SK-N-SH treated with all-trans-retinoic acid at 6 μM for 48 hours (cell line): ENCODE data around the gene PIGM.

Source experiments
- PATZ1 ChIP-seq: fragments of 250-450 bp; sonication (Bioruptor Pico); IDR thresholded peaks from 2 replicates; pipeline ENCODE4 v1.8.0; 2020; ENCODE audit warnings: mild to moderate bottlenecking, moderate library complexity, borderline replicate concordance
- RARB ChIP-seq: fragments of 250-450 bp; sonication (Bioruptor Pico); IDR thresholded peaks from 2 replicates; pipeline ENCODE4 v1.8.0; 2021; ENCODE audit warnings: mild to moderate bottlenecking, moderate library complexity
- ZFP30 ChIP-seq: fragments of 450-650 bp; formaldehyde crosslinking; IDR thresholded peaks from 2 replicates; pipeline ENCODE4 v1.5.0; 2022; ENCODE audit warnings: mild to moderate bottlenecking, moderate library complexity

GRCh38 chr1:160005070-160005469 is 26.7 kb downstream of the PIGM start:
- TF ChIP-seq ZFP30 (no peak), RARB (CRISPR knock-in tag) (no peak), PATZ1 (no peak)
